Kidney tubule cell (primary cell): ENCODE measurements around the gene TFAP2B.

ENCODE experiments used
- DNase-seq: peaks from one replicate; pipeline ENCODE4 v3.0.0-alpha.2; 2018; ENCODE audit warnings: low spot score

Gene TFAP2B

DNA sequence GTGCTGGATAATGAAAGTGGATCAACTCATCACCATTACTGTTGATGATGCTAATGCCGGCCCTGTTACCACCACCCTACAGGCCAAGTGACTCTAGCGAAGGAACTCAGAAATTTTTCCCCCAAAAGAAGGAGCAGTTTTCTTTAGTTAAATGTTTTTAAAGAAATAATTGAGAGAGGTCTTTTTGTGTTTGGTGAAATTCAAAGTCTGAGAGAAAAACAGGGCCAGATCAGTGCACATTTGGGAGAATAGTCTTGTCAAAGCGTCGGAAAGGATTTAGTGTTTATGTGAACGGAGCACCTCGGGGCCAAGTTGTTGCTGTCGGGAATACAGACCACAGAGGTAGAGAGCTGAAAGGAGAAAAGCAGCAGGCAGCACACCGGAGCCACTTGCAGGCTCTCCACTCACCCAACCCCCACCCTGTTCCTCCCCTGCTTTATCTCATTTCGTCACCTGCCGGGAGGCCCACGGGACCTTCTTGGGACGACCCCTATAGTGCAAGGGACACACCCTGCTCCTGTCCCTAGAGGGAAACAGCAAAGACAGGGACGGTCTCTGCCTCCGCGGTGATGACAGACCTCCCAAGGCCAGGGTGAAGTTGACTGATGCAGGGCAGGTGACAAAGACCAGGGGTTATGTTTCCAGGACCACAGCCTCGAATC is 6.8 kb downstream of the TFAP2B start:
- no peak for DNase-seq

DNA sequence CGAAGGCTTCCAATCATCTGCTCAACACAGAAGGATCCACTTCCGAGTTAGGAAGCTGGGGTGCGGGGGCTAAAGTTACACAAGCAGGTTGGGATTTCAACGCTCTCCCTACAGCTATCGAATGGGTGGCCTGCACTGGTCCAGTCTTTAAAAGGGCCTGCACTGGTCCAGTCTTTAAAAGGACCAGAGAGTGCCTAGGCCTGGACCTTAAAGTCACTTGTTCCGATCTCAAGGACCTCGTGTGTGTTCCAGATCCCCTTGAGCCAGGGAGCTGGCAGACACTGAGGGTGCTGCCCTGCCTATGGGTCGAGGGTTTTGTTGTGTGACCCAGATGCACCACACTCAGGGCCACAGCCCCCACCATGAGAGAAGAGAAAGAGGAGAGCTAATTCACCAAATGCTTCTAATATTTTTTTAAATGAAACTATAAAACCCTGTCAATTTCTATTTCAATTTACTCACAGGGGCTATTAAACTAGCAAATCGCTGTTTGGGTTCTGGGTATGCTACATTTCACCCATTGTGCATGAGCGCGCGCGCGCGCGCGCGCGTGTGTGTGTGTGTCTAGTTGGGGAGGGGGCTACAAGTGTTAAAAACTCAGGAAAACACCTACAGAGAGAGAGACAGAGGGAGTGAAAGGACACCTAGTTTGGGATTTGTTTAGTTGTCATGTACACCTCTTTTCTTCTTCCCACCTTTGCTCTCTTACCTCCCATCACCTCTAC is 7.5 kb downstream of the TFAP2B start:
- DNase-seq = no peak

- no peak for DNase-seq
These were observed 8.1 kb downstream of the TFAP2B start for GRCh38 chr6:50826803-50827202.

GRCh38 chr6:50829049-50829448 is 10.4 kb downstream of the TFAP2B start:
- no peak for DNase-seq

DNA sequence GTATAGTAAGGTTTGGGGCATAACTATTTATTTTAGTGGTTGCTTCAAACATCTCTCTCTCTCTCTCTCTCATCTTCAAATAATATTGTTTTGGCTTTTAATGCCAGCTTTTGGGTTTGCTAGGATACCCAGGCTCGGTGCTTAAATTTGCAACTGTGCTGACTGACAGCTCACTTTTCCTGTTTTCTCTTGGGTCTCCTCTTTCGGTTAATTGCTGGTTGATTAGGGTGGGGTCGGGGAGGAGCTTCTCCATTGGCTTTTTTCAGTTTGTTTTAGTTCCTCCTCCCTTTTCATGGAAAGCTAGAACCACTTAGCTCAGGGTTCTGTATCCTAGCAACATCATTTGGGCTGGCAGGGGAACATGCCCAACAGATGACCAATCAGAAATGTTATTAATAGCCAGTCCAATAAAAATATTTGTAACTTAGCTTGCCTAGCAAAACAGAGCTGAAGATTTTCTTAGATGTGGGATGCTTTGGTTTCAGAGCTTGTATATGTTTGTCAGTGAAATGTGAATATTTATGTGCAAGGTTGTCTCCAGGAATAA is 11.3 kb downstream of the TFAP2B start:
- no peak for DNase-seq

DNA sequence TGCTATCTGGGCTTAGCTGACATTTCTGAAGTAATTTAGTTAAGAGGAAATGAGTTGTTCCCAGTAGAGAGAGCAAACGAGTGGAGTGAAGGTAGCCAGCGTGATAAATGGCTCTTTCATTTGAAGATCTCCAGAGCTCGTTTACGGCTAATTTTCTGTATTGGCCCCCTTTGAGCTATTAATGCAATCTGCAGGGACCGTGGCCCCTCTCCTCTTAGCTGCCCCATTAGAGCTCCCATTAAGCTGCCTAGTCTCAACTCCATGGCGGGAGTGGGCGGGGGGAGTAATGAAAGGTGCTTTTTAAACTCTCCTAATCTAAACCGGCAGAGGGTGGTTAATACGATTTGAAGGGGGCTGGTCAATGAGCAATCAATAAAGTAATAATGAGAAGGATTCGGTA is 12.5 kb downstream of the TFAP2B start:
- DNase-seq = no peak

DNA sequence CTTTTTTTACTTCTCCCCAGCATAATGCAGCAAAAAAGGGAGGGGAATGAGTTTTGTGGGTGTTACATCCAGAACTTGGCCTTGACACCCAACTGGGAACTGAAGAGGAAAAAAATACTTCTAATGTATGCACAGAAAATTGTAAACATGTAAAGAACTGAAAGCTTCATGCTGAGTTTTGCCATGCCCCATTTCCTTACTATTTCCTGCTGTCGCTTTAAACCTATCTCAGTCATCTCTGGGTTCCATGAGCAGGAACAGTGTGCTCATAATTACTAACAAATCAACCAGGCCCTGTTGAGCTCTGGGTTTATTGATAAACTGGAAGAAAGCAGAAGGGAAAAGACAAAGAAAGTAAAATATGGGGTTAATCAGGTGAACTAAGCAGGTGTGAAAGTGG is 14.2 kb downstream of the TFAP2B start:
- DNase-seq = no peak

DNA sequence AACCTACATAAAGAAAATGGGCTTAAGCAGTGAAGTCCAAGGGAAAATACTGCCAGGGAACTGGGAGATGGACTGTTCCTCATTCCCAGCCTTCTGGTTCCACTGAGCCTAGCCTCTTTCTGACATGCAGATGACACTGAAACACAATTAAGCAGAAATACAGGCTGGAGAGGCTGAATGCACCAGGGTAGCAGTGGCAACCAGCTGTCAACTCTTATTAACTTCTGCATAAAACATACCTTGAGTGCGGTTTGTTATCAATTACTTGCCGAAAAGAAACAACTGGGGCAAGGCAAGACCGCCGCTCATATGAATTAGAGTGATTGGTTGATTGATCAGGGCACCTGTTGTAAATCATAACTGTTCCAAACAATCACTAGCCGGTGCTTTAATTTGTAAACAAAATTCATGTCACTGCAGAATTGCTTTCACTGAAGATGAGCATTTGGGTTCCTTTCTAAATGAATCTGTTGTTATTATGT is 16.3 kb downstream of the TFAP2B start:
- DNase-seq = no peak

DNA sequence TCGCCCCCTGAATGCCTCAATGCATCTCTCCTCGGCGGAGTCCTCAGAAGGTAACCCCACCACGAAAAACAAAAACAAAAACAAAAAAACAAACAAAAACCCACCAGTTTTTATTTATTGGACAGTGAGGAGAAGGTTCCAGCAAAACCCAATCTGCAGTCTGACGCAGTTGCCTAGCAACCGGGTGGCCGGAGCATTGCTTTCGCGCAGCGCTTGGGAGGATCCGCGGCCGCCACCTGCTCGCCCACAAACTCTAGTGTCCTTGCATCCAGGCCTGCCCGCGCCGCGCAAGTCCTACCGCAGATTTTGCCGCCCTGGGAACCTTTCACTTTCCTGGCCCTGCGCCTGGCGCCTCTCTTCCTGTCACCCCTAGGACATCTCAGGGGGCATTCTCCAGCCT is 17.6 kb downstream of the TFAP2B start:
- no peak for DNase-seq

- DNase-seq = no peak
These were observed 19.1 kb downstream of the TFAP2B start for GRCh38 chr6:50837589-50838445.

DNA sequence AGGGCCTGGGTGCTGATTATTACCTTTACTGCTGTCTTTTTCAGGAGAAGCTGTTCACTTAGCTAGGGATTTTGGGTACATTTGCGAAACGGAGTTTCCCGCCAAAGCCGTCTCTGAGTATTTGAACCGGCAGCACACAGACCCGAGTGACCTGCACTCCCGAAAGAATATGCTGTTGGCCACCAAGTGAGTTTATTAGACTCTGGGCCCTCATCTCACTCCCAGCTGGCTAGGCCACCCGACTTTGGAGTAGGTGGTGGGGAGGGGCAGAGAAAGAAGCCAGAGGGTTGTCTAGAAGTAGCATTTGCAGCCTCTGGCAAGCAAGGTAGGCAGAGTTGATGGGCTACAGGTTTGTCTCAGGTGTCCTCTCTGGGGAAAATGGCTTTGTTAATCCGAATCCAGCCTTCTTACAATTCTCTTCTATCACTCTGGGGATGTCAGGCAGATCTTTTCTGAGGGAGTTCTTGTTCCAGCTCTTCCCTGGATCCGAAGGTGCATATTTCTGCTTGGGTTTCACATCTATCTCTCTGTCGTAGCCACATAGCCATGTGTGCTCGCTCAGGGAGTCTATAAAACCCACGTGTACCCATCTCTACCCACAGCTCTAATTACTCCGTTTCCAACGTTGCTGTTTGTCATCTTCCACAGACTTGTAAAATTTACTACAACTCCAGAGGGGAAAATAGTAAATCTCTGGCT is 21.6 kb downstream of the TFAP2B start:
- DNase-seq = no peak

DNA sequence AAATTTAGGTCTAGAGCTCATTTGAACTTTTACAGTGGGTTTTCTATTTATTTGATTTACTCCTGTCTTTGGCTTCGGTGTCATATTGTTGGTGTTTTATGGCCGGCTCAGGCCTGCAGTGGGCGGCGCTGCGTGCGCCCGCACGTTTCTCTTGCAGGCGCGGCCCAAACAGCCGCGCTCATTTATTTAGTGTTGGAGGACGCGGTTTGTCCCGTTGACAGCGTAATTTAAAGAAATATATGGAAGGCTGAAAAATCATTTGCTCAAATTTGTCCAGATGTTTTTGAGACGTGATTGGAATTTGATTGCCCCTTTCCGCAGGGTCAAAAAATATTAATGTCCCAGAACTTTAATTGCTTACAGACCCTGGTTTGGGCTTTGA is 22.1 kb downstream of the TFAP2B start:
- no peak for DNase-seq

DNA sequence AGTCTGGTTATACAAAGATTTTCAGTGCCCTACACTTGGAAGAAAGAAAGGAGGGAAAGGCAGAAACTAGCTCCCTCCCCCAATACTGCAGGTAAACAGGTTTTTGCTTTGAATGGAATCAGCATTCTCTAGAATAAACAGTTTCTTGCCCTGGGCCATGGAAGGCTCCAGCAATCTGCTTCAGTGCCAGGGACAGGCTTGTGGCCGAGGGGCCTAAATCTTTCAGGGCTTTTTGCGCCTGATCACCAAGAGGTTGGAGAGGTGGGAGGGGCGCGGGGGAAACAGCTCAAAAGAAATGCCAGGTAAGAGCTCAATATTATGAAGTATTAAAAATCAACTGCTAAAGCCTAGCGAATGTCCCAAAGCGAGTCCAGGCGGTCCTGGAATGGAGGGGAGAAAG is 23.8 kb downstream of the TFAP2B start:
- DNase-seq = no peak

- DNase-seq = no peak
These were observed 24.3 kb downstream of the TFAP2B start for GRCh38 chr6:50842861-50843384.

DNA sequence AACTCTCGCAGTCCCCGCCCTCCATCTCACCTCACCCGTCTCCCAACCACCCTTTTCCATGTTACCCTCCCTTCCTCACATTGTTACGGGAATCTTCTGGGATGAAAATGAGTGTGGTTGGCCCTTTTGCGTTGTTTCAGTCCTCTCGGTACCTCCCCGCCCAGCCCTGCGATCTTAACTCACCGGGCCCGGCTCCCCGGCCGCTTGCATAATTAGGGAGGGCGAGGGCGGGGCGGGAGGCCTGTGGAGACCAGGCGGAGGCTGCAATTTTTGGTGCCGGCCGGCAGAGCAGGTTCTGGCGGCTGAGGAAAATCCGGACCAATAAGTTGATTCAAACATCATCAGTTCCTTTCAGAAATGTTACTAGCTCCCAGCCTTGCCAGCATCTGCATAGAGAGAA is 25.2 kb downstream of the TFAP2B start:
- peak; percentile 65 for DNase-seq

DNA sequence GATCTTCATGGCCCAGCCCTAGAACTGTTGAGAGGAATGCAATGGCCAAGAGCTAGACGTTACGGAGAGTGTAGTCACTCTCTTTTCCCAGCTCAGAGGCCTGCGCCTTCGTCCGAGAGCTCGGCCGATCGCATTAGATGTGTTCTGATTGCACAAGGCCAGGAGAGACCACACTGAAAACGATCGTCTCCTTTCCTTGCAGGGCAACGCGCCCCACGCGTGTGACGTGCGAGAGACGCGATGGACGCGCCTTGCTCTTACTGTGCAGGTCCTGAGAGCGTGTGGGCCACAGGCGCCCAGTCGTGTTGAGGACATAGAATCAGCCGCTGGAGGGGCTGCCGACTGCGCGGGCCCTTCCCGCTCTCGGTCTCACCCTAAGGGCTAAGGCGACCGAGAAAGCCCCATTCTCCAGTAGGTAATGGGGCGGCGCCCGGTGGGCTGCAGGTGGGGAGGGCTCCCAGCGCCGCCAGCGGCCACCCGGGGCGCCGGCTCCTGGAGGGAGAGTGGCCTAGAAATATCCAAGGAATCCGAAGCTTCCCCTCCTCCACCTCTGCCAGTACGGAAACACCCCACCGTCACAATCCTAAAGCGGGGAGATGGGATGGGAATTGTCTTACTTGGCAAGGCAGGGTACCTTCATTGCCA is 26.9 kb downstream of the TFAP2B start:
- DNase-seq = no peak

- no peak for DNase-seq
These were observed 27.6 kb downstream of the TFAP2B start for GRCh38 chr6:50846144-50846851.

DNA sequence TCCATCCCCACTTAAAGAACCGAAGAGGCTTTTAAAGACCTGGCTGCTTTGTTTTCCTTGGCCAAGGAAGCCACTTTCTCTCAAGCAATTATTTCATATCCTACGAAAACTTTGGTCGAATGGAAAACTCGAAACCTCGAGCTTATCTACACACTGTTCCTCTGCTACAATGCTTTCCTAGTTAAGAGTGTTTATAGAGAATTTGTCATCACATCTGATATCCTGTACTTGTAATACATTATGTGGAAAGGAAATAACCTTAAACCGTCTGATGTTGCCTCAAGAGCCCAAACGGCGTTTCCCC is 28.1 kb downstream of the TFAP2B start:
- DNase-seq = no peak

- DNase-seq = no peak
These were observed 29.4 kb downstream of the TFAP2B start for GRCh38 chr6:50847890-50848594.
